GM12801 (cell line): ENCODE data around the gene CYP2R1.

Experiments
- CTCF ChIP-seq: IDR thresholded peaks from one replicate; pipeline ENCODE4 v1.5.1; 2011; ENCODE audit warnings: control low read depth; ENCODE audit not compliant: insufficient read length; ENCODE audit errors: extremely low read depth

CYP2R1 gene

GRCh38 chr11:14886513-14886912 lies 5.5 kb downstream of the CYP2R1 start:
- TF ChIP-seq CTCF, result no peak

- TF ChIP-seq CTCF, result no peak
These were observed 7.3 kb downstream of the CYP2R1 start for GRCh38 chr11:14884667-14885273.

- TF ChIP-seq CTCF, result no peak
These were observed 9.8 kb downstream of the CYP2R1 start for GRCh38 chr11:14882196-14882595.

- TF ChIP-seq CTCF, result no peak
These were observed 10.3 kb downstream of the CYP2R1 start for GRCh38 chr11:14881576-14882193.

GRCh38 chr11:14875163-14875562 lies 16.9 kb downstream of the CYP2R1 start:
- TF ChIP-seq CTCF, result no peak

- no peak for TF ChIP-seq CTCF
These were observed 18.4 kb downstream of the CYP2R1 start for GRCh38 chr11:14873632-14874031.

- no peak for TF ChIP-seq CTCF
These were observed 20.0 kb downstream of the CYP2R1 start for GRCh38 chr11:14872032-14872431.

GRCh38 chr11:14861680-14862079 lies 30.4 kb downstream of the CYP2R1 start:
- no peak for TF ChIP-seq CTCF
